Measurements from ENCODE around the gene EFCAB9.

DNA sequence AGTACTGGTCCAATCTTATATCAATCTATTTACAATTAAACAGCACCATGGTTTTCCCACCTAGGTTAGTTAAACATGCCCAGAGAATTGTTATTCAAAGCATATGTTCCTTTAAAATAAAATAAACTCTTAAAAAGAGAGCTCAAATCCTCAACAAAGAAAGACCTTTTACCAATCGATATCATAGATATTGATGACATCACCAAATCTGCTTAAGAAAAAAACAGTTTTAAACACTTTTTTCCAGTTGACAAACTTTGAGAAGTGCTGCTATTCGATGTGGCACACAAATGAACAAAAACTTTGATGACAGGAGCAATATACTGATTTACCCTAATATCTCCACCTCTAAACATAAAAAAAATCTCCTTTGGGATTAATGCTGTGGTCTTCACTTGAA is 15.7 kb downstream of the EFCAB9 start:
- TF ChIP-seq POLR2AphosphoS5 (IDR thresholded peaks at IDR 0.05; ENCODE audit: low read depth, low read length) (no peak), POLR2A (IDR thresholded peaks at IDR 0.05; ENCODE audit: low read depth, low read length) (no peak), TAF1 (IDR thresholded peaks at IDR 0.05; ENCODE audit: low read depth, low read length) (no peak)
